SK-N-SH (cell line): ENCODE data around the gene CDH13. TPM values are rescaled to one million over a fixed set of nuclear protein-coding genes. Genes with fewer than 3 reads are reported as not detected.

ENCODE experiments used
- CTCF ChIA-PET: fragments of 300-600, 350-600 bp; formaldehyde crosslinking; extraction: SDS; loops from one replicate; lab custom pipeline; 2021; lab: Yijun Ruan, JAX
- POLR2A ChIA-PET: fragments of 350-600 bp; sonication (Branson Sonifier 250); formaldehyde crosslinking; extraction: SDS; loops from one replicate; lab custom pipeline; 2020; ENCODE audit warnings: antibody characterized with exemption, inconsistent platforms; lab: Yijun Ruan, JAX
- DNase-seq: peaks from one replicate; pipeline ENCODE4 v3.0.0; 2012
- H2AFZ ChIP-seq: fragments of 200-600 bp; sonication (generic); 2 replicates; pipeline ENCODE4 v1.8.1; 2016; ENCODE audit warnings: antibody characterized with exemption, mild to moderate bottlenecking, low read depth
- H3F3A ChIP-seq: fragments of 200-600 bp; sonication (generic); replicated peaks from 2 replicates; pipeline ENCODE3; 2016; ENCODE audit warnings: antibody characterized with exemption, mild to moderate bottlenecking; ENCODE audit not compliant: insufficient read depth
- H3K27ac ChIP-seq, 2 experiments: fragments of 200-500 bp in 1 of 2; fragments of 200-600 bp in 1 of 2; sonication (Bioruptor generic) in 1 of 2; sonication (generic), shearing (Covaris generic) in 1 of 2; 2 replicates each; pipeline versions ENCODE4 v1.5.1 to v1.6.1; 2014 to 2016; ENCODE audit warnings: low read depth in 2 of 2, inconsistent platforms in 1 of 2, low read length in 1 of 2, mild to moderate bottlenecking in 1 of 2, mixed read lengths in 1 of 2
- H3K27me3 ChIP-seq: fragments of 200-600 bp; sonication (generic), shearing (Covaris generic); 2 replicates; pipeline ENCODE4 v1.6.1; 2016; ENCODE audit warnings: mixed run types; ENCODE audit not compliant: insufficient read depth
- H3K36me3 ChIP-seq, 2 experiments: fragments of 200-500 bp in 1 of 2; fragments of 200-600 bp in 1 of 2; sonication (Bioruptor generic) in 1 of 2; sonication (generic) in 1 of 2; replicated peaks in 1 of 2; 2 replicates each; pipeline versions ENCODE3 to v1.5.1; 2014 to 2016; ENCODE audit warnings: low read length in 1 of 2, mild to moderate bottlenecking in 1 of 2; ENCODE audit not compliant: insufficient read depth in 2 of 2, control insufficient read depth in 1 of 2
- H3K4me1 ChIP-seq, 2 experiments: fragments of 200-500 bp in 1 of 2; fragments of 200-600 bp in 1 of 2; sonication (Bioruptor generic) in 1 of 2; sonication (generic), shearing (Covaris generic) in 1 of 2; 2 replicates each; pipeline versions ENCODE4 v1.5.1 to v1.6.1; 2014 to 2016; ENCODE audit warnings: low read depth in 1 of 2, low read length in 1 of 2, mixed run types in 1 of 2; ENCODE audit not compliant: insufficient read depth in 2 of 2, control insufficient read depth in 1 of 2
- H3K4me2 ChIP-seq: fragments of 200-600 bp; sonication (generic), shearing (Covaris generic); 2 replicates; pipeline ENCODE4 v1.6.1; 2017; ENCODE audit warnings: mixed run types
- H3K4me3 ChIP-seq, 2 experiments: fragments of 200-500 bp in 1 of 2; fragments of 200-600 bp in 1 of 2; sonication (Bioruptor generic) in 1 of 2; sonication (generic), shearing (Covaris generic) in 1 of 2; 2 replicates each; pipeline versions ENCODE4 v1.5.1 to v1.8.1; 2014 to 2016; ENCODE audit warnings: low read depth in 2 of 2, inconsistent platforms in 1 of 2, low read length in 1 of 2, mild to moderate bottlenecking in 1 of 2, mixed read lengths in 1 of 2, moderate library complexity in 1 of 2
- H3K79me2 ChIP-seq: fragments of 200-600 bp; sonication (generic); 2 replicates; pipeline ENCODE4 v1.8.1; 2017; ENCODE audit warnings: mild to moderate bottlenecking; ENCODE audit not compliant: insufficient read depth
- H3K9ac ChIP-seq: fragments of 200-600 bp; sonication (generic); 2 replicates; pipeline ENCODE4 v1.6.1; 2017; ENCODE audit warnings: mixed run types
- H3K9me2 ChIP-seq: fragments of 200-600 bp; sonication (generic); 2 replicates; pipeline ENCODE4 v1.6.1; 2017; ENCODE audit warnings: mixed run types
- H3K9me3 ChIP-seq: fragments of 200-600 bp; sonication (generic); 2 replicates; pipeline ENCODE4 v1.6.1; 2017; ENCODE audit warnings: mixed run types, mild to moderate bottlenecking, moderate library complexity
- H4K20me1 ChIP-seq: fragments of 200-600 bp; sonication (generic); 2 replicates; pipeline ENCODE4 v1.6.1; 2017; ENCODE audit warnings: mild to moderate bottlenecking, mixed run types; ENCODE audit not compliant: insufficient read depth
- EZH2phosphoT487 ChIP-seq: fragments of 200-600 bp; sonication (generic); IDR thresholded peaks from 2 replicates; pipeline ENCODE4 v1.6.1; 2017; ENCODE audit warnings: low read depth, mixed run types, mild to moderate bottlenecking, antibody characterized with exemption, moderate library complexity, borderline replicate concordance
- FOXJ3 ChIP-seq: sonication (generic); formaldehyde crosslinking; IDR thresholded peaks from 2 replicates; pipeline ENCODE4 v1.5.1; 2020; ENCODE audit warnings: mild to moderate bottlenecking, missing genetic modification reagents
- GATA2 ChIP-seq: sonication (generic); formaldehyde crosslinking; IDR thresholded peaks from 2 replicates; pipeline ENCODE4 v1.5.0; 2020; ENCODE audit warnings: mild to moderate bottlenecking, missing genetic modification reagents
- MXI1 ChIP-seq: IDR thresholded peaks from 2 replicates; pipeline ENCODE4 v1.6.1; 2012; ENCODE audit warnings: mild to moderate bottlenecking, low read depth, low read length, improper control_type of control experiment
- NFIC ChIP-seq: IDR thresholded peaks from 2 replicates; pipeline ENCODE4 v1.4.0; 2012; ENCODE audit warnings: borderline replicate concordance
- RAD21 ChIP-seq: IDR thresholded peaks from 2 replicates; pipeline ENCODE4 v1.6.1; 2012; ENCODE audit warnings: mild to moderate bottlenecking, low read length
- RCOR1 ChIP-seq: fragments of 150-350 bp; IDR thresholded peaks from 2 replicates; pipeline ENCODE4 v1.6.1; 2017; ENCODE audit warnings: antibody characterized with exemption, low read length
- RXRA ChIP-seq: IDR thresholded peaks from 2 replicates; pipeline ENCODE4 v1.4.0; 2012; ENCODE audit warnings: low read depth, mild to moderate bottlenecking, borderline replicate concordance
- SIN3A ChIP-seq: IDR thresholded peaks from 2 replicates; pipeline ENCODE4 v1.6.1; 2012; ENCODE audit warnings: low read depth, mild to moderate bottlenecking, low read length, moderate library complexity, borderline replicate concordance
- TCF12 ChIP-seq: IDR thresholded peaks from 2 replicates; pipeline ENCODE4 v1.4.0; 2012
- WGBS: methylation state at CpG from one replicate; pipeline ENCODE4 v1.1.6; 2017; ENCODE audit warnings: low lambda C conversion rate; 5-methylcytosine and 5-hydroxymethylcytosine counted together
- polyA plus RNA-seq, 3 experiments: library from polyadenylated mRNA; depleted of rRNA; stranded (reverse); fragments of >200 nt; gene quantifications; 2 replicates each; pipeline ENCODE4 v1.2.3, GENCODE V29; 2012
- TF ChIP-seq, protein P1 (sequence below): fragments of 200-600 bp; sonication (generic); IDR thresholded peaks from 2 replicates; pipeline ENCODE4 v1.6.1; 2017; ENCODE audit warnings: antibody characterized with exemption, mild to moderate bottlenecking, moderate library complexity
- TF ChIP-seq, protein P2 (sequence below): IDR thresholded peaks from 2 replicates; pipeline ENCODE4 v1.4.0; 2012; ENCODE audit warnings: low read depth, borderline replicate concordance
- TF ChIP-seq, protein P3 (sequence below): IDR thresholded peaks from 2 replicates; pipeline ENCODE4 v1.4.0; 2012; ENCODE audit warnings: low read depth, borderline replicate concordance

The CDH13 gene
- polyA plus RNA-seq, 1 of the 3 experiments (the other 2 are of a cell fraction) = 93.0 TPM

DNA sequence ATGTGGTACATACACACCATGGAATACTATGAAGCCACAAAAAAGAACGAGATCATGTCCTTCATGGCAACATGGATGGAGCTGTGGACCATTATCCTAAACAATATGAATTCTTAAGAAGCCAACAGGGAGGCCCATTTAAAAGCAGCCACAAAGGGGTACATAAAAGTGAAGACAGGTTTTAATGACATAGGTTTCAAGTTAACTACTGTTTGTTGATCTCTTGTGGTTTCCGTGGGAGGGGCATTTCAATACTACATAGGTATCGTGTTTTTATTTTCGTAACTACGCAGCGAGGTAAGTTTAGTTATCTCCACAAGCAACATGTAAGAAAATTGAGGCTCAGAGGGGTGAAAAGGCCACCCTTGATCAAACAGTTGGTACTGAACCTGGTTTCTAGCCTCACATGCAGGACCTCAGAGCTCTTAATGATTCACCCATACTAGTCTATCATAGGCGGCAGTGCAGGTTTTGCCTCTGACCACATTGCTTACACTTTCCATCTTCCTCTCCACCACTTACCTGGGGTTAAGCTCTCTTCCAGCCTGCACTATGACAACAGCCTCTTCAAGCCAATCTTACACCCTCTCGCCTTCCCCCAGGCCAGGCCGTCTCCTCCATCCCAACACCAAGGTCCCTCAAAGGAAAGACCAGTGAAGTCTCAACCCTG is 646.9 kb downstream of the CDH13 start (continued):
- TF ChIP-seq, protein P1, sequence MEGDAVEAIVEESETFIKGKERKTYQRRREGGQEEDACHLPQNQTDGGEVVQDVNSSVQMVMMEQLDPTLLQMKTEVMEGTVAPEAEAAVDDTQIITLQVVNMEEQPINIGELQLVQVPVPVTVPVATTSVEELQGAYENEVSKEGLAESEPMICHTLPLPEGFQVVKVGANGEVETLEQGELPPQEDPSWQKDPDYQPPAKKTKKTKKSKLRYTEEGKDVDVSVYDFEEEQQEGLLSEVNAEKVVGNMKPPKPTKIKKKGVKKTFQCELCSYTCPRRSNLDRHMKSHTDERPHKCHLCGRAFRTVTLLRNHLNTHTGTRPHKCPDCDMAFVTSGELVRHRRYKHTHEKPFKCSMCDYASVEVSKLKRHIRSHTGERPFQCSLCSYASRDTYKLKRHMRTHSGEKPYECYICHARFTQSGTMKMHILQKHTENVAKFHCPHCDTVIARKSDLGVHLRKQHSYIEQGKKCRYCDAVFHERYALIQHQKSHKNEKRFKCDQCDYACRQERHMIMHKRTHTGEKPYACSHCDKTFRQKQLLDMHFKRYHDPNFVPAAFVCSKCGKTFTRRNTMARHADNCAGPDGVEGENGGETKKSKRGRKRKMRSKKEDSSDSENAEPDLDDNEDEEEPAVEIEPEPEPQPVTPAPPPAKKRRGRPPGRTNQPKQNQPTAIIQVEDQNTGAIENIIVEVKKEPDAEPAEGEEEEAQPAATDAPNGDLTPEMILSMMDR = no peak
- TF ChIP-seq RXRA = no peak
- TF ChIP-seq, all 33 proteins: peak for 0

DNA sequence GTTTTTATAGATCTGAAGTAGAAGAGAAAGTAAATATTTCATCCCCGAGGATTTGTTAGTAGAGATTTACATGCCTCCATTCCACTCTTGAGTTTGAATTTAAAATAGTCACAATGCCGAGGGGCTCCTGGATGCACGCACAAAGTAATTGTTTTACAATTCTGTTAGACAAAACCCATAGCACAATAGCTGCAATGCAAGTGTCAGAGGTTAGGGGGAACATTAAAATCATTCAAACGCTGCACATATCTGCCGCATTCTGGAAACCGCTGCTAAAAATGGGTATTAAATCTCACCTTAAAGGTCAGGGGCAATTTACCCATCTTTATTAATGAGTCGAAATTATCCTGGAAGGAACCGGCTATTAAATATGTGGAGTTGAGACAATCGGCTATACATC is 652.5 kb downstream of the CDH13 start:
- Histone ChIP-seq H3F3A (no peaks in the 10 kb centered on the region), H3K9me3 (no peaks in the 10 kb centered on the region), H3K9ac (no peak overlapping the region), H3K4me3 (no peak overlapping the region), H3K27ac (no peak overlapping the region), H3K4me2 (no peak overlapping the region), H3K9me2 (no peaks in the 10 kb centered on the region), H2AFZ (no peak overlapping the region), H3K27me3 (no peaks in the 10 kb centered on the region), H4K20me1 (no peaks in the 10 kb centered on the region), H3K4me1 (no peaks in the 10 kb centered on the region), H3K79me2 (no peaks in the 10 kb centered on the region), H3K36me3 (no peaks in the 10 kb centered on the region)
- TF ChIP-seq, protein P2, sequence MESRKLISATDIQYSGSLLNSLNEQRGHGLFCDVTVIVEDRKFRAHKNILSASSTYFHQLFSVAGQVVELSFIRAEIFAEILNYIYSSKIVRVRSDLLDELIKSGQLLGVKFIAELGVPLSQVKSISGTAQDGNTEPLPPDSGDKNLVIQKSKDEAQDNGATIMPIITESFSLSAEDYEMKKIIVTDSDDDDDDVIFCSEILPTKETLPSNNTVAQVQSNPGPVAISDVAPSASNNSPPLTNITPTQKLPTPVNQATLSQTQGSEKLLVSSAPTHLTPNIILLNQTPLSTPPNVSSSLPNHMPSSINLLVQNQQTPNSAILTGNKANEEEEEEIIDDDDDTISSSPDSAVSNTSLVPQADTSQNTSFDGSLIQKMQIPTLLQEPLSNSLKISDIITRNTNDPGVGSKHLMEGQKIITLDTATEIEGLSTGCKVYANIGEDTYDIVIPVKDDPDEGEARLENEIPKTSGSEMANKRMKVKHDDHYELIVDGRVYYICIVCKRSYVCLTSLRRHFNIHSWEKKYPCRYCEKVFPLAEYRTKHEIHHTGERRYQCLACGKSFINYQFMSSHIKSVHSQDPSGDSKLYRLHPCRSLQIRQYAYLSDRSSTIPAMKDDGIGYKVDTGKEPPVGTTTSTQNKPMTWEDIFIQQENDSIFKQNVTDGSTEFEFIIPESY = no peak
- TF ChIP-seq, protein P1 = no peak
- no peak for TF ChIP-seq RCOR1
- TF ChIP-seq TCF12 = no peak
- no peak for TF ChIP-seq FOXJ3 (CRISPR knock-in tag)
- TF ChIP-seq NFIC = no peak
- no peak for TF ChIP-seq MXI1
- no peak for TF ChIP-seq SIN3A
- TF ChIP-seq GATA2 (CRISPR knock-in tag) = no peak
- no peak for TF ChIP-seq EZH2phosphoT487
- no peak for TF ChIP-seq RAD21
- TF ChIP-seq, protein P3, sequence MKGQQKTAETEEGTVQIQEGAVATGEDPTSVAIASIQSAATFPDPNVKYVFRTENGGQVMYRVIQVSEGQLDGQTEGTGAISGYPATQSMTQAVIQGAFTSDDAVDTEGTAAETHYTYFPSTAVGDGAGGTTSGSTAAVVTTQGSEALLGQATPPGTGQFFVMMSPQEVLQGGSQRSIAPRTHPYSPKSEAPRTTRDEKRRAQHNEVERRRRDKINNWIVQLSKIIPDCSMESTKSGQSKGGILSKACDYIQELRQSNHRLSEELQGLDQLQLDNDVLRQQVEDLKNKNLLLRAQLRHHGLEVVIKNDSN = no peak
- 54% methylated on average over 9 of the region's 9 CpGs for WGBS
- CTCF ChIA-PET = interaction anchor here (1.1 kb wide), 1 partner anchor 344 kb away, joined by 3 read pairs; no protein-coding TSS in a partner anchor
- POLR2A ChIA-PET = no interaction called here
- DNase-seq = no peak
